GM19328 (cell line): ENCODE measurements around the gene LCN12.

Experiments used
- ATAC-seq: cut with Tn5 transposase; IDR thresholded peaks from one replicate; pipeline ENCODE4 v1.9.1; 2021; ENCODE audit warnings: mild to moderate bottlenecking, moderate library complexity; ENCODE audit not compliant: unreplicated experiment

LCN12 gene, protein sequence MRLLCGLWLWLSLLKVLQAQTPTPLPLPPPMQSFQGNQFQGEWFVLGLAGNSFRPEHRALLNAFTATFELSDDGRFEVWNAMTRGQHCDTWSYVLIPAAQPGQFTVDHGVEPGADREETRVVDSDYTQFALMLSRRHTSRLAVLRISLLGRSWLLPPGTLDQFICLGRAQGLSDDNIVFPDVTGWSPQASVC

DNA sequence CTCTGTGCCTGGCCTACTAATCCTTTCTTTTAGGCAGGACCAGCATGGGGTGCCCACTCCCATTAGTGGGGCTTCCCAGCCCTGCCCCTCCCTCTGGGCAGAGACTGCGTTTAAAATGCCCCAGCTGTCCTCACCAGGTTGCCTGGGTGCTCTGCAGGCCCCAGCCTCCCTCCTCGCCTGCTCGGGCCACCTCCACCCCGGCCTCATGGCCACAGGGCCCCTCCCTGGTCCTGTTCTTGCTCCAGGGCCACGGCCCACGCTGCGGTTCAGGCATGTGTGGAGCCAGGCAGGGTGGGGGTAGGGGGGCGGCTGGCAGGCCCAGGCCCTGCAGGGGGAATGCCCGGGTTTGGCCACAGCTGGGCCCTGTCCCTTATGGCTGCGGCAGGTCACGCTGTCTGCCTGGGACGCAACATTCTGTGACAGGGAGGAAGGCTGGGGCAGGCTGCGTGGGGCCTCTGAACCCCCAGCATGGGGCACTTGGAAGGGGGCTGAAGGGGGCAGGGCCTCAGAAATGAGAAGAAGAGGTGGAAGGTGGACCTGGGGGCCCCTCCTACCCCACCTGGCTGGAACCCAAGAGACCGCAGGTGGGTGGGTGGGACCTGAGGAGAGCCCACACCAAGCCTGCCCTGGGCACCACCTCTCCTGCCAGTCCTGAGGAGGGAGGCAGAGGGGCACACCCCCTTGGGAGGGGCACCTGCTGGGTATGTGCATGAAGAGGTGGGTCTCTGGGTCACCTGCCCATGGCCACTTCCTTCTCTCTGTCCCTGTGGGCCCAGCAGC, at the start of gene LCN12:
Gene LCN12, plus strand, starts transcription at position 733 of the 780 bp plus-strand sequence. CDS start 55 bp downstream, outside the sequence.
- no peak for ATAC-seq

DNA sequence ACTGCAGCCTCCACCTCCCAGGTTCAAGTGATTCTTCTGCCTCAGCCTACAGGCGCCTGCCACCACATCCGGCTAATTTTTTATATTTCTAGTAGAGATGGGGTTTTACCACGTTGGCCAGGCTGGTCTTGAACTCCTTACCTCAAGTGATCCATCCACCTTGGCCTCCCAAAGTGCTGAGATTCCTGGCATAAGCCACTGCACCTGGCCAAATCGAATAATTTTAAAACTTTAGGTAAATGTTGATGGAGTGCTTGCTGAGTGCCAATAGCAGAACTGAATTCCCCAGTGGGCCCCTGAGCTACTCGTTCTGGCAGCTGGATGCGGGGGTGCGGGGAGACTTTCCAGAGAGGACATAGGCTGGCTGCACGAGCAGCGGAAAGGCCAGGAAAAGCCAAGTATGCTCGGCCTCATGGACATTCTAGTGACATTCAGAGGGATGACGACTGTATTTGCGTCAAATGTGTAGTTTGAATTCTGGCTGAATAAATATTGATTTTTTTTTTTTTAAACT, 49.0 kb upstream of the LCN12 start:
- no peak for ATAC-seq

DNA sequence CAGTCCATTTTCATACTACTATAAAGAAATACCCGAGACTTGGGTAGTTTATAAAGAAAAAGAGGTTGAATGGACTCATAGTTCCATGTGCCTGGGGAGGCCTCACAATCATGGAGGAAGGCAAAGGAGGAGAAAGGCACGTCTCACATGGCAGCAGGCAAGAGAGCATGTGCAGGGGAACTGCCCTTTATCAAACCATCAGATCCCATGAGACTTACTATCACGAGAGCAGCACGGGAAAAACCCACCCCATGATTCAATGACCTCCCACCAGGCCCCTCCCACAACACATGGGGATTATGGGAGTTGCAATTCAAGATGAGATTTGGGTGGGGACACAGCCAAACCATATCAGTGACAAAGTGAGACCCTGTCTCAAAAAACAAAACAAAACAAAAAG, 45.8 kb upstream of the LCN12 start:
- no peak for ATAC-seq

DNA sequence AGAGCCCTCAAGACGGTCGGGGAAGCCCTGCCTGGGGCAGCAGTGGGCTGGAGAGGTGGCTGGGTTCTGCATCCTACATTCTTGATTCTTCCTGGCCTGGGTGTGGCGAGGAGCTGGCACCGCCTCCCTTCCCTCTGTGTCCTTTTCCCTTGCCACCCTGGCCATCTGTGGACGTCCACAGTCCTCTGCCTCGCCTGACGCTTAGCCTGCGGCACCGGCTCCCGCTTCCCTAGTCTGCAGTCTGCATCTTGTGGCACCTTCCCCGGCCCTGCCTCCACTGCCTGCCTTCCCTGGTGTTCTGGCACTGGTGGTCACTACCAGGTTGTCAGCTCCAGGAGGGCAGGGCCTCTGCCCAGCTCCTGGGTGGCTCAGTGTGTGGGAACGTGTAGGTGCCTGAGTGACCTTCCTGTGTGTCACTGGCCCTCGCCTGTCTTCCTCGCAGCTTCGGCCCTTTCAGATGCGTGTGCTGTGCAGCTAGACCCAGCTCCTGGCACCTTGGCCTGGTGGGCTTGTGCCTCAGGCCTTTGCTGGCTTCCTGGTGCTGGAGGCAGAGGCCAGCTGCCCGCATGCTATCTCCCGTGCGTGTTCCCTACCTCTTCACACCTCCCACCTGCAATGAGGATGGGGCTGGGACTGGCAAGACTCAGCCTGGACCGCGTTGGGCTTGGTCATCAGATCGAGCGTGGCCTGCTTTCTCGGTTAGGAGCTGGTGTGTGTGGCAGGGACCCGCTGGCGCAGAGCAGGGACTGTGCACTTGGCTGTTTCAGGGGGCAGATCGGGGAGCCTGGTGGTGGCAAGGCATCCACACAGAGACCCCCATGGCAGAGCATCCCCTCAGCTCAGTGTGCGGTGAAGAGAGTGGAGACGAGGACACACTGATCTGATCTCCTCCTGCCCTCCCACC, 44.8 kb upstream of the LCN12 start:
- no peak for ATAC-seq

DNA sequence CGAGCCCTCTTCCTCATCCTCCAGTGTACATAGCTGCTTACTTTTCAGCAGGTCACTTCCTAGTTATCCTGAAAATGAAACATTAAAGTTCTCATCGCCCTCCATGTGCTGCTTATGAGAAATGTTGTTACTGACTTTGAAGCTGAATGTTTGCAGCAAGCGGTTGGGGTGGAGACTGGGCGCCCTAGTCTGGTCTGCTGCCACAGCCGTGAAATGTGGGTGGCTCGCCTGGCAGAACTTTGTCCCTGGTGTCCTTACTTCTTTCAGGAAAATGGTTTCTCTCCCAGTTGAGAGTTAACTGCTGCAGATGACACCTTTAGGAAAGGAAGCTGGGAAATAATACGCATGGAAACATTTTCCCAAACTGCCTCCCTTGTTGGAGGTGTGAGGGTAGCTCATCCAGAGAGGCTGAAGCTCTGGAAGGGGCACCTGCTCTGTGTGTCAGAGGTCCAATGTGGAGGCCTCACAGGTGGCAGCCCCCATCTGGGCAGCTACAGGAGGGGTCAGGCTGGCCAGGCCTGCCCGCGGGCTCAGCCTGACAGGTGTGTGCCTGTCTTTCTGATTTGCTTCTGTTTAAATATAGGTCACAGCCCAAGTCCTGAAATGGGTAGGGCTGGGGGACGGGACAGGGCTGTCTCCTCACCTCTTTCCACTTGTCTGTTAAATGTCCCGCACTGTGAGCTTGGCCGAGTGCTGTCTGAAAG, 41.7 kb upstream of the LCN12 start:
- ATAC-seq, result no peak

DNA sequence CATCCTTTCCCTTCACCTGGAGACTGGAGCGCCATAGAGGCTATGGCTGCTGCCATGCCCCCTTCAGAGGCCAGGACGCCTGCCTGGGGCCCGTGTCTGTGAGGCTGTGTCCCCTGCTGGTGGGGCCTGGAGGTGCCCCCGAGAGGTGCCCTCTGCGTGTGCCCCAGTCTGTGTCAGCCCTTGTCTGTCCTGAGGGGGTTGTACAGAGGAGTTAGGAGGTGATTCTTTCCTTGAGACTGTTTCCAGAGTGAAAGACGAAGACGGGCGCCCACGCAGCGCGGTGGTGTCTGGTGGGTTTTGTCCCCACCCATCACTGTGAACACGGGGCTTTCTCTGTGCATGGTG, 41.2 kb upstream of the LCN12 start:
- ATAC-seq, result no peak

DNA sequence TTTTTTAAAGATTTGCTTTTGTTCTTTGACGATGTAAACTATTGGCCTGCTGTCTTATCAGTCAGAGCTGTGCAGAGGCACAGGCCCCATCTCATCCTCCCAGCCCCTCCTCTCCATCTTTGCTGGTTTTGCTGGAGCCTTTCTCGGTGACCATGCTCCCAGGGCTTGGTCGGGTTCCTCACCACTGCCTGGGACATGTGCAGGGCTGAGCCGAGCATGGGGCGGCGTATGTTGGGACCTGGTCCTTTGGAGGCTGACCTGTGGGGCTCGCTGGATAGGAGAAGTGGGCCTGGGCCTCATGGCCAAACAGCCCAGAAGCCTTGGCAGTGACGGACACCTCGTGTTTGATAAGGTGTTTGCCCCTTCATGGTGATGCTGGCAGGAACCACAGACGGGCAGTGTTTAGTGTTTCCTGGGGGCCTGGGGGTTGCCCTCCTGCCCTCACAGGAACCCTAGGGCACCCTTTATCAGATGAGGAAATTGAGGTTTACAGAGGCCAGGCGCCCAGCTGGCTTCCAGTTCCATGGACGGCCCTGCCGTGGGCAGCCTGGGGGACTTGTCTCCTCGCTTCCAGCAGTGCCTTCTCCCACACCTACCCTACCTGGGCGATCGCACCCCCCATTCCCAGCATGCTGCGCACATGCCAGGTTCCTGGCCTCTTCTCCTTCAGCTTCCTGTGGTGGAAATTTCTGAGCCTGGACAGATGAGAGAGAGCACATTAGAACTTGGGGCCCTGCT, 38.2 kb upstream of the LCN12 start:
- ATAC-seq, result no peak

DNA sequence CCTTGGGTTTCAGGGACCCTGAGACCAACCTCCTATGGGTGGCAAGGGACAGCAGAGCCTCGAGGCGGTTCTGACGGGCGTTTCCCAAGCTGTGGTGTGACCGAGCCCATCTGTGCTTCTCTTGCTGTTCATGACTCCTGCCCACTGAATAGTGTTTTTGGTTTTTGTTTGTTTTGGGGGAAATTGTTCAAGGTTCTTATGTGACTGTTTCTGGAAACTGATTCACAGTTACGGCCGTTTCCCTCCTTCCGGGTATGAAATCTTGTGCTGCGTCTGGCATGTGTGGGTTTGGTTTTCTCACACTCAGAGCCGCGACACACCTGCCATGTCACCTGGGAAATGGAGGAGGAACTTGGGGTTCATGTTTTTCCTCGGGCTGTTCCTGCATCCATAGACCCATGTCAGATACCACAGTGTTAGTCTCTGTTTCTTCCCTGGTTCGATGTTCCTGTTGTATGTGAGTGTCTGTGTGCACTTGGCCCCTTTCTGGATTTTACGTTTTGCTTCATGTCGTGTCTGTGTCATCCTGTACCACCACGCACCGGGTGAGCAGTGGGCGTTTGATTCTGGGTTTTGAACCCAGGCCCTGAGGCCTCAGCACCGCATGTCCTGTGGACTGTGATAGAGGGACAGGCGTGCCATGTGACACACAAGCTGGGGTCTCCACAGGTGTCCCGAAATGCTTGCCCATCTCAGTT, 36.3 kb upstream of the LCN12 start:
- no peak for ATAC-seq

DNA sequence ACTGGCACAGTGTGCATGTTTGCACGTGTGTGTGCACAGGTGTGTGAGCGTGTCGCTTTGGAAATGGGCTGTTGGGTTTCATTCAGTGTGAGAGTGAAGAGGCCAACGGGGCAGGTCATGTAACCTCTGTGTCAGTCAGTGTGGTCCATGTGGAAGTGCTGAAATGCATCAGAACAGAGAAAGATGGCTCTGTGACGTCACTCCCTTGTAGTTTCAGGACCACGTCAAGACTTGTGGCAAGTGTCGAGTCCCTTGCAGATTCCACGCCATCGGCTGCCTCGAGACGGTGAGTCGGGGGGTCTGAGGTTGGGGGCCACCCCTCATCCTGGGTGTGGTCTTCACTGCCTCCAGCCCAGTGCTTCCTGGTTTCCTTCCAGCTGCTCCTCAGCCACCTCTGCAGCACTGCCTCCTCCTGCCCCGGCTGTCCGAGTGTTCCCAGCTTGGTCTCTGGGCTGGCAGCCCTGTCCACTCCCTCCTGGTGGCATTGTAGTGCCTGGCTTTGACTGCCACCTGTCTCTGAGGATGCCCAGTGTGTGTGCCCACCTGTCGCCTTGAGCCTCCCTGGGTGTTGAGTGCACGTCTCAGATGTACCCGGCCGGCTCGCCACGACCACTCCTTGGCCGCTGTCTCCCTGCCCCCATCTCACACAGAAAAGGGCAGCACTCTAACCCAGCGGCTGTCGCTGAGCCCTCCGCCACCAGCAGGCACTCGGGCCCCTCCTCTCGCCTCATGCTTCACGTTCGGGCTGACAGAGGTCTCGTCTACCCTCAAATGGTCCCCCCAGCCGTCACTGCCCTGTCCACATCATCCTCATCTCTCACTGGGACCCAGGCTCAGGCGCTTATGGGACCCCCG, 35.5 kb upstream of the LCN12 start:
- no peak for ATAC-seq

DNA sequence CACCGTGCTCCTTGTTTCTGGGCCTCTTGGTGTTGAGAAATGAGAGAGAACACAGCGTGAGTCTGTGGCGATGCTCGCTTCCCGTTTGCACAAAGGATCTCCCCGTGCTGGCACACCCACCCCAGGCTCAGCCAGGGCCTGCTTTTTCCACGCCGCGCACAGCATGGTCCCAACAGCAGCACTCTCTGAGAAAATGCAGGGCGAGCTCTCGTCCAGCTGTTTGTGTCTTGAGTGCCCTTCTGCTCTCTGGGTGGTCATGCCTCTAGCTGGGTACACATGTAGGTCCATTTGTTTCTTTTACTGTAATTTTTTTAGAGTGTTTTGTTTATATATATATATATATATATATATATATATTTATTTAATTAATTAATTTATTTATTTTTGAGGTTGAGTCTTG, 34.2 kb upstream of the LCN12 start:
- no peak for ATAC-seq

DNA sequence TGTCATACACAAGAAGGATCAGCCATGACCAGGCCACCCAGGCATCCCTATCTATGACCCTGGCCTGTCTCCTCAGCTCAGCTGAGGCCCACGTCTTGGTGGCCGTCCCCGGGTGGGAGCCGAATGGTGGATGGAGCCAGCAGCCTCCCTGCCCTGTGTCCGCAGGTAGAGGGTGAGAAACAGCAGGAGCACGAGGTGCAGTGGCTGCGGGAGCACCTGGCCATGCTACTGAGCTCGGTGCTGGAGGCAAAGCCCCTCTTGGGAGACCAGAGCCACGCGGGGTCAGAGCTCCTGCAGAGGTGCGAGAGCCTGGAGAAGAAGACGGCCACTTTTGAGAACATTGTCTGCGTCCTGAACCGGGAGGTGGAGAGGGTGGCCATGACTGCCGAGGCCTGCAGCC, 32.0 kb upstream of the LCN12 start:
- no peak for ATAC-seq

DNA sequence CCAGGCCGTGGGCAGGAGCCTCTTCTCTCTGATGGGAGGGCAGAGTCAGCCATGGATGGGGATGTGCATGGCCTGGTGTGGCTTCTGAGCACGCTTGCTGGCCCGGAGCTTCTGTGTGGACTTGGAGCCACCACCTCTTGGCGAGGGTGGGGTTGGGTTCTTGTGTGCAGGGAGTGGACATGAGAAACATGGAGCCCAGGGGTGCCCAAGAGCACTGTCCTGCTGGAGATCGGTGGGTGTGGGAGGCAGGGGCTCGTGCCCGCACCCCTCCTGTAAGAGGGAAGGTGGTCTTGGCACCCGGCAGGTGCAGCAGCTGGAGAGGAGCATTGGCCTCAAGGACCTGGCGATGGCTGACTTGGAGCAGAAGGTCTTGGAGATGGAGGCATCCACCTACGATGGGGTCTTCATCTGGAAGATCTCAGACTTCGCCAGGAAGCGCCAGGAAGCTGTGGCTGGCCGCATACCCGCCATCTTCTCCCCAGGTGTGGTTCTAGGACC, 31.3 kb upstream of the LCN12 start:
- ATAC-seq, result no peak

DNA sequence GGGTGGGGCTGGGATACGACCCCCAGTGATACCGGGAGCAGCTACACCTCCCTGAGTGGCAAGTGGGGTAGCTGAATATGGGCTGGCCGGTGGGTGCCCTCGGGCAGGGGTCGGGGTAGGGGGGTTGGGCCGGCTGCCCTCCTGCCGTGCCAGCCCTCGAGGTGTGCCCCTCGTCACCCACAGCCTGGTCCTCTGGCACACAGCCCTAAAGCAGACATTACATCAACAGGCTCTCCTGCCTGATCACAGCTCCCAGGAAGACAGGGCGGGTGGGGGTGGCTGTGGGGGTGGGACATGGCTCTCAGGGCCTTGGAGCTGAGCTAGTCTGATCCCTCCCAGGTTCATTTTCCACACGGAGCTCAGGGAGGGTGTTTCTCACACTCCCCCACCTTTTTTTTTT, 30.8 kb upstream of the LCN12 start:
- ATAC-seq, result no peak

DNA sequence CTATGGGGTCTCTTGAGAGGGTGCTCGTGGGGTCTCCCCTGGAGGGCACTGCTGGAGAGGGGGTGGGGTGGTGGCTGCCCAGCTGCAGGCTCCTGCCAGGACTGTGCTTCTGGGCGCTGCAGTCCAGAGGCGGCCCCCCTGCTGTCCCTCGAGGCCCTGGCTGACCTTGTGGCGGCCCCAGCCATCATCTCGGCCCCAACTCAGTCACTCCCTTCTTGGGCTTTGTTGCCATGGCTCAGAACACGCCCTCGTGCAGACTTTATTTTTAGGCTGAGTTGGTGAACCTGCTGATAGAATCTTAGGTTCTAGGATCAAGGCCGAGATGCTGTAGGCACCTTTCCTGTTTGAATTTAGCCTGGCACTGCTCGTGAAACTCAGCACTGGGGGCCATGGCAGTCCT, 30.4 kb upstream of the LCN12 start:
- ATAC-seq, result no peak

DNA sequence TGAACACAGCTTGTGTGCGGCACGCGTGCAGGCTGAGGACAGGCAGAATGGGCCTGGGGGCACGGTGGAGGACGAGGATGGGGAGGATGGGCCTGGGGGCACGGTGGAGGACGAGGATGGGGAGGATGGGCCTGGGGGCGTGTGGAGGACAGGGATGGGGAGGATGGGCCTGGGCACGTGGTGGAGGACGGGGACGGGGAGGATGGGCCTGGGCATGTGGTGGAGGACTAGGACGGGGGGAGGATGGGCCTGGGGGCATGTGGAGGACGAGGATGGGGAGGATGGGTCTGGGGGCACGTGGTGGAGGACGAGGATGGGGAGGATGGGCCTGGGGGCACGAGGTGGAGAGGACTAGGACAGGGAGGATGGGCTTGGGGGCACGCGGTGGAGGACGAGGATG, 29.5 kb upstream of the LCN12 start:
- ATAC-seq, result no peak

DNA sequence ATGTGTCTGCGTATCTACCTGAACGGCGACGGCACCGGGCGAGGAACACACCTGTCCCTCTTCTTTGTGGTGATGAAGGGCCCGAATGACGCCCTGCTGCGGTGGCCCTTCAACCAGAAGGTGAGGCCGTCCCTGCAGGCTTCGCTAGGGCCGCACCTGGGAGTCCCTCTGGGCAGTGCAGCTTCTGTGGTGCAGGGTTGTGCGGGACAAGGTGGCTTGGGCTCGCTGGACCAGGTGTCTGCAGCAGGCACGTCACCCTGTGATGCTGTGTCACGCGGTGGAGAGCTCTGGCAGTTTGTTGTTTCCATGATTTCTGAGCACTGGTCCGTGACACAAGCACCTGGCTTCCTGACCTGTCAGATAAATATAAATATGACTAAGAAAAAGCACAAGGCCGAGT, 28.2 kb upstream of the LCN12 start:
- ATAC-seq, result no peak

DNA sequence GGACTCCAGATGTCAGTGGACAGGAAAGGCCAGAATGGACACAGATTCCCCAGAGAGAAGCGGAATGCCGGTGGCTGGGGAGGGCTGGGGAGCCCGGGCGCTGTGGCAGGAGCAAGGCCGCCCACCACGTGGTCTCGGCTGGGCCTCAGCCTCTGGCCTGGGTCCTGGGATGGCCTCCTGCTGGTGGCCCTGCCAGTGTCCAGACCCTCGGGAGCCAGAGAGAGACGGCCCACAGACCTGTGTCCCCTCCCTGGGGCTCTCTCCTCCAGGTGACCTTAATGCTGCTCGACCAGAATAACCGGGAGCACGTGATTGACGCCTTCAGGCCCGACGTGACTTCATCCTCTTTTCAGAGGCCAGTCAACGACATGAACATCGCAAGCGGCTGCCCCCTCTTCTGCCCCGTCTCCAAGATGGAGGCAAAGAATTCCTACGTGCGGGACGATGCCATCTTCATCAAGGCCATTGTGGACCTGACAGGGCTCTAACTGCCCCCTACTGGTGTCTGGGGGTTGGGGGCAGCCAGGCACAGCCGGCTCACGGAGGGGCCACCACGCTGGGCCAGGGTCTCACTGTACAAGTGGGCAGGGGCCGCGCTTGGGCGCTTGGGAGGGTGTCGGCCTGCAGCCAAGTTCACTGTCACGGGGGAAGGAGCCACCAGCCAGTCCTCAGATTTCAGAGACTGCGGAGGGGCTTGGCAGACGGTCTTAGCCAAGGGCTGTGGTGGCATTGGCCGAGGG, 26.5 kb upstream of the LCN12 start:
- no peak for ATAC-seq

DNA sequence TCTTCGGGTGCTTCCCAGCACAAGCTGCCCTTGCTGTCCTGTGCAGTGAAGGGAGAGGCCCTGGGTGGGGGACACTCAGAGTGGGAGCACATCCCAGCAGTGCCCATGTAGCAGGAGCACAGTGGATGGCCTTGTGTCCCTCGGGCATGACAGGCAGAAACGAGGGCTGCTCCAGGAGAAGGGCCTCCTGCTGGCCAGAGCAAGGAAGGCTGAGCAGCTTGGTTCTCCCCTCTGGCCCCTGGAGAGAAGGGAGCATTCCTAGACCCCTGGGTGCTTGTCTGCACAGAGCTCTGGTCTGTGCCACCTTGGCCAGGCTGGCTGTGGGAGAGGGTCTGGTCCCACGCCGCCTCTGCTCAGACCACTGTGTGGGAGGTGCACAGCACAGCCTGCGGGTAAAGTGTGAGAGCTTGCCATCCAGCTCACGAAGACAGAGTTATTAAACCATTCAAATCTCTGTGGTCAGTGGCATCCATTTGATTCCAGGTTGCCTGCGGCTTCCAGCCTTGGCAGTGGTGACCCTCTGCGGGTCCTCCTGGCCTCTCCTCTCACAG, 25.8 kb upstream of the LCN12 start:
- ATAC-seq, result no peak
